HG02798 (cell line): ENCODE data around the gene DCXR.
"Not testable (repeated sequence)": the region's sequence is repeated elsewhere in the genome, so short reads cannot be mapped to it uniquely, and the experiment has no call there.

Experiments
- ATAC-seq: cut with Tn5 transposase; IDR thresholded peaks from one replicate; pipeline ENCODE4 v1.9.1; 2021; ENCODE audit warnings: mild to moderate bottlenecking; ENCODE audit not compliant: unreplicated experiment, poor library complexity

Gene DCXR

GRCh38 chr17:82045936-82046484 lies 8.5 kb upstream of the DCXR start:
- ATAC-seq: no peak

GRCh38 chr17:82043507-82043906 lies 6.0 kb upstream of the DCXR start:
- no peak for ATAC-seq

- ATAC-seq: no peak
Observed at GRCh38 chr17:82042649-82043048, 5.2 kb upstream of the DCXR start.

GRCh38 chr17:82041144-82041814 lies 3.8 kb upstream of the DCXR start:
- no peak for ATAC-seq

- ATAC-seq: no peak
Observed at GRCh38 chr17:82039695-82040299, 2.3 kb upstream of the DCXR start.

- not testable (repeated sequence) for ATAC-seq
Observed at GRCh38 chr17:82038796-82039409, 1.4 kb upstream of the DCXR start.

GRCh38 chr17:82037889-82038195 lies 345 bp upstream of the DCXR start:
- ATAC-seq: no peak

- no peak for ATAC-seq
Observed at GRCh38 chr17:82036634-82037091, 834 bp downstream of the DCXR start.

GRCh38 chr17:82035956-82036633 lies 1.4 kb downstream of the DCXR start:
- no peak for ATAC-seq

GRCh38 chr17:82035488-82035887 lies 2.0 kb downstream of the DCXR start:
- no peak for ATAC-seq

GRCh38 chr17:82034371-82035011 lies 3.0 kb downstream of the DCXR start:
- ATAC-seq: no peak

GRCh38 chr17:82033359-82034085 lies 4.0 kb downstream of the DCXR start:
- ATAC-seq: no peak

- ATAC-seq: no peak
Observed at GRCh38 chr17:82031885-82032627, 5.4 kb downstream of the DCXR start.

GRCh38 chr17:82031303-82031884 lies 6.1 kb downstream of the DCXR start, which contains the start of gene RAC3:
RAC3 (plus strand) TSS chr17:82031678; CDS start chr17:82031762, 84 bp downstream.
- ATAC-seq: no peak

GRCh38 chr17:82030470-82031302 lies 6.8 kb downstream of the DCXR start:
- peak; percentile 43 for ATAC-seq

- no peak for ATAC-seq
Observed at GRCh38 chr17:82029990-82030469, 7.5 kb downstream of the DCXR start.

GRCh38 chr17:82029391-82029790 lies 8.1 kb downstream of the DCXR start:
- ATAC-seq: no peak

- ATAC-seq: no peak
Observed at GRCh38 chr17:82028966-82029365, 8.5 kb downstream of the DCXR start.
